Measurements from ENCODE around the gene APCDD1L.

APCDD1L gene

GRCh38 chr20:58466729-58467571 lies 48.2 kb downstream of the APCDD1L start:
- no peak for DNase-seq
- no peak for TF ChIP-seq POLR2A (IDR thresholded peaks at IDR 0.05; ENCODE audit: low read length)
- TF ChIP-seq GATA1 (IDR thresholded peaks at IDR 0.05; ENCODE audit: low read depth, low read length): no peak

GRCh38 chr20:58466095-58466708 lies 49.0 kb downstream of the APCDD1L start:
- DNase-seq: no peak
- TF ChIP-seq GATA1 (IDR thresholded peaks at IDR 0.05; ENCODE audit: low read depth, low read length) (no peak), POLR2A (IDR thresholded peaks at IDR 0.05; ENCODE audit: low read length) (no peak)

- no peak for DNase-seq
- TF ChIP-seq GATA1 (IDR thresholded peaks at IDR 0.05; ENCODE audit: low read depth, low read length) (no peak), POLR2A (IDR thresholded peaks at IDR 0.05; ENCODE audit: low read length) (no peak)
Measured at GRCh38 chr20:58464838-58465237, 50.4 kb downstream of the APCDD1L start.

GRCh38 chr20:58463256-58463655 lies 51.9 kb downstream of the APCDD1L start:
- TF ChIP-seq GATA1 (IDR thresholded peaks at IDR 0.05; ENCODE audit: low read depth, low read length): no peak
- no peak for TF ChIP-seq POLR2A (IDR thresholded peaks at IDR 0.05; ENCODE audit: low read length)
- DNase-seq: no peak

- no peak for DNase-seq
- TF ChIP-seq POLR2A (IDR thresholded peaks at IDR 0.05; ENCODE audit: low read length) (no peak), GATA1 (IDR thresholded peaks at IDR 0.05; ENCODE audit: low read depth, low read length) (no peak)
Measured at GRCh38 chr20:58461899-58462298, 53.3 kb downstream of the APCDD1L start.

- TF ChIP-seq GATA1 (IDR thresholded peaks at IDR 0.05; ENCODE audit: low read depth, low read length) (no peak), POLR2A (IDR thresholded peaks at IDR 0.05; ENCODE audit: low read length) (no peak)
- DNase-seq: no peak
Measured at GRCh38 chr20:58461104-58461503, 54.1 kb downstream of the APCDD1L start.

- DNase-seq: no peak
- TF ChIP-seq POLR2A (IDR thresholded peaks at IDR 0.05; ENCODE audit: low read length): no peak
- TF ChIP-seq GATA1 (IDR thresholded peaks at IDR 0.05; ENCODE audit: low read depth, low read length): no peak
Measured at GRCh38 chr20:58459058-58459750, 56.0 kb downstream of the APCDD1L start.

GRCh38 chr20:58458342-58459057 lies 56.7 kb downstream of the APCDD1L start:
- no peak for TF ChIP-seq GATA1 (IDR thresholded peaks at IDR 0.05; ENCODE audit: low read depth, low read length)
- no peak for TF ChIP-seq POLR2A (IDR thresholded peaks at IDR 0.05; ENCODE audit: low read length)
- no peak for DNase-seq

- DNase-seq: no peak
- TF ChIP-seq POLR2A (IDR thresholded peaks at IDR 0.05; ENCODE audit: low read length) (no peak), GATA1 (IDR thresholded peaks at IDR 0.05; ENCODE audit: low read depth, low read length) (no peak)
Measured at GRCh38 chr20:58457083-58457695, 58.0 kb downstream of the APCDD1L start.

- DNase-seq: no peak
- TF ChIP-seq POLR2A (IDR thresholded peaks at IDR 0.05; ENCODE audit: low read length) (no peak), GATA1 (IDR thresholded peaks at IDR 0.05; ENCODE audit: low read depth, low read length) (no peak)
Measured at GRCh38 chr20:58454460-58454859, 60.7 kb downstream of the APCDD1L start.

GRCh38 chr20:58453391-58453790 lies 61.8 kb downstream of the APCDD1L start:
- DNase-seq: no peak
- no peak for TF ChIP-seq GATA1 (IDR thresholded peaks at IDR 0.05; ENCODE audit: low read depth, low read length)
- TF ChIP-seq POLR2A (IDR thresholded peaks at IDR 0.05; ENCODE audit: low read length): no peak

- no peak for DNase-seq
- TF ChIP-seq POLR2A (IDR thresholded peaks at IDR 0.05; ENCODE audit: low read length) (no peak), GATA1 (IDR thresholded peaks at IDR 0.05; ENCODE audit: low read depth, low read length) (no peak)
Measured at GRCh38 chr20:58452667-58453255, 62.4 kb downstream of the APCDD1L start.

GRCh38 chr20:58450254-58450653 lies 64.9 kb downstream of the APCDD1L start:
- TF ChIP-seq POLR2A (IDR thresholded peaks at IDR 0.05; ENCODE audit: low read length) (no peak), GATA1 (IDR thresholded peaks at IDR 0.05; ENCODE audit: low read depth, low read length) (no peak)
- no peak for DNase-seq
